Activated naive CD8-positive, alpha-beta T cell (primary cell): ENCODE measurements around the gene PDXK.
"Not testable (repeated sequence)": the region's sequence is repeated elsewhere in the genome, so short reads cannot be mapped to it uniquely, and the experiment has no call there.

Source experiments
- H3K27ac Mint-ChIP-seq: one replicate; pipeline ENCODE4 v1.8.0; 2021; ENCODE audit warnings: mixed read lengths
- H3K27me3 Mint-ChIP-seq: one replicate; pipeline ENCODE4 v1.8.0; 2021; ENCODE audit warnings: mixed read lengths
- H3K36me3 Mint-ChIP-seq: one replicate; pipeline ENCODE4 v1.8.0; 2021; ENCODE audit warnings: mixed read lengths
- H3K4me1 Mint-ChIP-seq: one replicate; pipeline ENCODE4 v1.8.0; 2021; ENCODE audit warnings: low read depth, mixed read lengths
- H3K4me3 Mint-ChIP-seq: one replicate; pipeline ENCODE4 v1.8.0; 2021; ENCODE audit warnings: mild to moderate bottlenecking, mixed read lengths
- H3K9me3 Mint-ChIP-seq: one replicate; pipeline ENCODE4 v1.8.0; 2021; ENCODE audit warnings: low read depth, mixed read lengths

The PDXK gene

DNA sequence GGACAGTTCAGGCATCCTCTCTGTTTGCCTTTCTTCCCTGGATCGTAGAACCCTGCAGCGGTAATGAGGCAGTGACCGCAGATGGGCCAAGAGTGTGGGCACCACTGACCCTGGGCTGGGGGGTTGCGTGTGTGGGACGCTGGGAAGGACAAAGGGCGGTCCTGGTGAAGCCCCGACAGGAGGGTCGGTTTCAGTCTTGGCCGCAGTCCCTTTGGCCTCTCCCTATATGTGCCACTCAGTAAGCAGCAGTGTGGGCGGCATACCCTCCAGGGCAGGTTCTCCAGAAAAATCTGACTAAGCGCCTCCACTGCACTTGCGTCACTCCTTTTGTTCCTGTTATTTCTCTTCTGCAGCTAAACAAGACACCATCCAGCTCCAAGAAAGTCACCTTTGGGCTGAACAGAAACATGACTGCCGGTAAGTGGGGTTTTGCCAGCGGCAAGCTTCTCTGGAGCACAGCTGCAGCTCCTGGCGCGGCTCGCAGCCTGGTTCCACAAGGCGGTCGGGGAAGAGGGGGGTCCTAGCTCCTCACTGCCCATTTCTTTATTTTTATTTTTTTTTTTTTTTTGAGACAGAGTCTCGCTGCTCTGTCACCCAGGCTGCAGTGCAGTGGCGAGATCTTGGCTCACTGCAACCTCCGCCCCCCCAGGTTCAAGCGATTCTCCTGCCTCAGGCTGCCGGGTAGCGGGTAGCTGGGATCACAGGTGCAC, 27.7 kb upstream of the PDXK start:
- Mint-ChIP-seq H3K27me3 (no peaks in the 10 kb centered on the region), H3K9me3 (no peaks in the 10 kb centered on the region), H3K4me3 (no peak overlapping the region), H3K27ac (no peak overlapping the region), H3K4me1 (no peaks in the 10 kb centered on the region), H3K36me3 (peaks cover 7% of the 10 kb centered on the region)

- H3K4me3 Mint-ChIP-seq: no peak overlapping the region
- H3K27ac Mint-ChIP-seq: no peak overlapping the region
- H3K36me3 Mint-ChIP-seq: peaks cover 8% of the 10 kb centered on the region
- H3K9me3 Mint-ChIP-seq: no peaks in the 10 kb centered on the region
- no peaks in the 10 kb centered on the region for H3K27me3 Mint-ChIP-seq
- peaks cover 1% of the 10 kb centered on the region for H3K4me1 Mint-ChIP-seq
These were observed 27.1 kb upstream of the PDXK start for GRCh38 chr21:43691801-43692200.

- no peak overlapping the region for H3K27ac Mint-ChIP-seq
- no peaks in the 10 kb centered on the region for H3K9me3 Mint-ChIP-seq
- no peak overlapping the region for H3K4me3 Mint-ChIP-seq
- H3K4me1 Mint-ChIP-seq: peaks cover 9% of the 10 kb centered on the region
- H3K36me3 Mint-ChIP-seq: peaks cover 11% of the 10 kb centered on the region
- no peaks in the 10 kb centered on the region for H3K27me3 Mint-ChIP-seq
These were observed 26.0 kb upstream of the PDXK start for GRCh38 chr21:43692949-43693348.

DNA sequence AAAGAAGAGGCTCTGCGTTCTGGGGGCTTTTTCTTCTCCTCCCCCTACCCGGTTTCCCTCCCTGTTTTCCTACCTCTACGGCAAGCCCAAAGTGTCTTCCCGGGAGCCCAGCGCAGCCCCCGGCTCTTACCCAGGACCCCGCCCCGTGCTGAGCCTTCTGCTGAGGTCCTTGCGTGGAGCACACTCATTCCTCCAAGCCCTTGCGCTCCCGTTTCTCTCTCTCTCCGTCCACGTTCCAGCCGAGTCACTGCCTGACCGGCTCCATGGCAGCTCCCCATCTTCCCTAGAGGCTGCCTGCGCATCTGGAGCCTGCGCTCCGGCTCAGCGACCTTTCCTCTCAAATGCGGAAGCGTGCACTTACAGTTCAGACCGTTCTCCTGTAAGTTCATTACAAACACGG, 24.9 kb upstream of the PDXK start:
- Mint-ChIP-seq H3K4me1 (peaks cover 11% of the 10 kb centered on the region), H3K4me3 (no peak overlapping the region), H3K27me3 (no peaks in the 10 kb centered on the region), H3K27ac (peak overlapping the region; percentile 61), H3K36me3 (peaks cover 13% of the 10 kb centered on the region), H3K9me3 (no peaks in the 10 kb centered on the region)

DNA sequence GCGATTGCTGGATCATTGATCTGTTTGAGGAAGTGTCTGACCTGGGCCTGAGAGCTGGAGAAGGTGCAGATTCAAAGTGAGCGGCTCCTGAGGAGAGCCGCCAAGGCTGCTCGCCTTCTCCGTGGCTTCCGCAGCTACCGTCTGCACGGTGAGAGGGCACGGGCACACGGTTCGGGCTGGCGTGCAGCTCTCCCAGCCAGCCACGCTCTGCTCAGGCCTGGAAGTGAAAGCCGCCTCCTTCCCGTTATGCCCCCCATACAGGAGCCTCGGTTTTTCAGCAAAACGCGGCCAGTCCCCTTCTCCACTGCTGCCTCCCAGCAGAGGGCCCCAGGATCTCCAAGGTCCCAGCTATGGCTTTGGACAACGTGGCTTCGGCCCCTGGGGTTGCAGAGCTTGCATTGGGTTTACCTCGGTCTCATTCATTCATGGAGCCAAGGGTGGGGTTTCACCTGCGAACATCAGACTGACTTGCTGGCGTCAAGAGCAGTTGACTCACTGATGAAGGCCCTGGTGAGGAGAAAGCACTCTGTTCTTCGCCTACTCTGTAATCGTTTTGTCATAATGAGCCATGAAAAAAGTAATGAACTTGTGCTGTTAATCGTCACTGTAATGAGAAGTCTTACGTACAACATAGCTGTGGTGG, 24.4 kb upstream of the PDXK start:
- Mint-ChIP-seq H3K4me3 (no peak overlapping the region), H3K27me3 (no peaks in the 10 kb centered on the region), H3K4me1 (peaks cover 11% of the 10 kb centered on the region), H3K36me3 (peaks cover 13% of the 10 kb centered on the region), H3K27ac (no peak overlapping the region), H3K9me3 (no peaks in the 10 kb centered on the region)

DNA sequence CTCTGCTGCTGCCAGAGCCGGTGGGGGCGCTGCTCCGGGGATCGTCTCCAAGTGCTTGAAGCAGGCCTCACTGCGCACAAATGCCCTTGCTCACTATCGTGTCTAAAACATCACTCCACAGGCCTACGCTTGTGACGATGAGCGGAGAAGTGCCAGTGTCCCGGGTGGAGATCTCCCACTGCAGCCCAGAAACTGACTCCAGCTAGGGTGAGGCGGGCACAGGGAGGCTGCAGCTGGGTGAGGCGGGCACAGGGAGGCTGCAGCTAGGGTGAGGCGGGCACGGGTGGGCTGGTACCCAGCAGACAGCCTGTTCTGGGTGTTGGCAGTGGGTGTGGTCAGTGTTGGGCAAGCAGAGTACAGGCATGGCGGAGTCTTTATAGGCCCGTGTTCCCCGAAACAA, 22.7 kb upstream of the PDXK start:
- Mint-ChIP-seq H3K9me3 (no peaks in the 10 kb centered on the region), H3K4me1 (peaks cover 11% of the 10 kb centered on the region), H3K36me3 (peaks cover 13% of the 10 kb centered on the region), H3K27me3 (no peaks in the 10 kb centered on the region), H3K4me3 (no peak overlapping the region), H3K27ac (no peak overlapping the region)

DNA sequence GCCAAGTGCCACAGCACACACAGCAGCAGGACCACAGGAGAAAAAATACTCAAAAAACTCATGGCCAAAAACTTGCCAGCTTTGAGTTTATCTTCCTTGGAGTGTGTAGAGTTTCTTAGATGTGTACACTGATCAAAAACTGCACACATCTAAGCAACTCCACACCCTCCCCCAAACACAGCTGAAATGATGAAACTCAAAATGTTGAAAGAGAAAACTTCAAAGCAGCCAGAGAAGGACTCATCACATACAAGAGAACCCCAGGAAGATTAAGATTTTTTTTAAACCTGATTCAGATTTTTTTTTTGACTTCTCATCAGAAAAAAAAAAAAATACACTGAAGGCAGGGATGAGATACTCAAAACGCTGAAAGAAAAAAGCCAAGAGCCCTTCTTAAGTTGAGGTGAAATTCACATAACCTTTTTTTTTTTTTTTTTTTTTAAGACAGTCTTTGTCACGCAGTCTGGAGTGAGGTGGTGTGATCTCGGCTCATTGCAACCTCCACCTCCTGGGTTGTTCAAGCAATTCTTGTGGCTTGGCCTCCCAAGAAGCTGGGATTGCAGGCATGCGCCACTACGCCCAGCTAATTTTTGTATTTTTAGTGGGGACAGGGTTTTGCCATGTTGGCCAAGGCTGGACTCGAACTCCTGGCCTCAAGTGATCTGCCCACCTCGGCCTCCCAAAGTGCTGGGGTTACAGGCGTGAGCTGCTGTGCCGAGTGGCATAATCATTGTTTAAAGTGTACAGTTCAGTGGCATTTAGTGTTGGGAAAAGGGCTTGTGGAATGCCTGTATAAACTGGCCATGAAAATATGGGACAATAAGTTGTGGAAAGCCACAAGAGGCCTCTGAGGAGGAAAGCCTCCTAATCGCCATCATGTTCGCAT, 20.9 kb upstream of the PDXK start:
- H3K36me3 Mint-ChIP-seq: peaks cover 12% of the 10 kb centered on the region
- H3K27ac Mint-ChIP-seq: no peak overlapping the region
- no peaks in the 10 kb centered on the region for H3K9me3 Mint-ChIP-seq
- H3K27me3 Mint-ChIP-seq: no peaks in the 10 kb centered on the region
- H3K4me1 Mint-ChIP-seq: peaks cover 18% of the 10 kb centered on the region
- H3K4me3 Mint-ChIP-seq: no peak overlapping the region

DNA sequence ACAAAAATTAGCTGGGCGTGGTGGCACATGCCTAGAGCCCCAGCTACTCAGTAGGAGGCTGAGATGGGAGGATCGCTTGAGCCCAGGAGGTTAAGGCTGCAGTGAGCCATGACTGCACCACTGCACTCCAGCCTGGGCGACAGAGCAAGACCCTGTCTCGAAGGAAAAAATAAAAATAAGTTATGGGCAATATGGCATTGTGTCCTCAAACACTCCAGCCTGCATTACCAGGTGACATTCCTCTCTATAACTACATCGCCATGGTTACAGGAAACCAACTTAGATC, 19.5 kb upstream of the PDXK start:
- not testable (repeated sequence) for H3K9me3 Mint-ChIP-seq

DNA sequence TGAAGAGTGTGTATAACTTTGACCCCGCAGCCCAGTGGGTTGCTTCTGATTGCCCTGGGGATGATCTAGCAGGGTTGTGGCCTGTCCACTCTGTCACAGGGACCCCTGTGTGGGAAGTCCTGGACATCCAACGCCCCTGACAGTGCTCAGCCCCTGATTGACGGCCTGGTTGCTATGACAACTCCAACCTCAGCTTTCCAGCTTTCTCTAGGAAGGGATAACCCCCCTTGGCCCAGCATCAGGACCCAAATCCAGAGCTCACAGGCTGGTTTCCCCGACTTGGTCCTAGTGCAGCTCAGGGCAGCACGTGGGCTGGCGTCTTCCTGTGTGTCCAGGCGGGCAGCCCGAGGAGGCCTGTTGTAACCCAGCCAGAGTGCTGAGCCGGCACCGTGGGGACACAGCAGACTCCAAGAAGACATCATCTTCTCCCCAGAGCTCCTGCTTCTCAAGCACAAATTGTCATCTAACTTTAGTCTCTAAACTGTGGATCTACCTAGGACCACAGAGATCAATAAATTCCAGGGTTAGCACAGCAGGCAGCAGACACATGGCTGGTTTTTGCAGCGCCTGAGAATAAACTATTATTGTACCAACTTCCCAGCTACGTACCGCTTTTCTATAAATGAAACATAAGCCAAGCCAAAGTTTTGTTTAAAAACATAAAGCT, 18.9 kb upstream of the PDXK start:
- H3K27me3 Mint-ChIP-seq: no peaks in the 10 kb centered on the region
- H3K4me3 Mint-ChIP-seq: no peak overlapping the region
- H3K27ac Mint-ChIP-seq: no peak overlapping the region
- peaks cover 10% of the 10 kb centered on the region for H3K36me3 Mint-ChIP-seq
- peaks cover 19% of the 10 kb centered on the region for H3K4me1 Mint-ChIP-seq
- H3K9me3 Mint-ChIP-seq: no peaks in the 10 kb centered on the region

More for the DNA sequence above, 19.5 kb upstream of the PDXK start:
- H3K4me1 Mint-ChIP-seq: peaks cover 19% of the 10 kb centered on the region
- not testable (repeated sequence) for H3K27me3 Mint-ChIP-seq, H3K27ac Mint-ChIP-seq, H3K4me3 Mint-ChIP-seq, H3K36me3 Mint-ChIP-seq

DNA sequence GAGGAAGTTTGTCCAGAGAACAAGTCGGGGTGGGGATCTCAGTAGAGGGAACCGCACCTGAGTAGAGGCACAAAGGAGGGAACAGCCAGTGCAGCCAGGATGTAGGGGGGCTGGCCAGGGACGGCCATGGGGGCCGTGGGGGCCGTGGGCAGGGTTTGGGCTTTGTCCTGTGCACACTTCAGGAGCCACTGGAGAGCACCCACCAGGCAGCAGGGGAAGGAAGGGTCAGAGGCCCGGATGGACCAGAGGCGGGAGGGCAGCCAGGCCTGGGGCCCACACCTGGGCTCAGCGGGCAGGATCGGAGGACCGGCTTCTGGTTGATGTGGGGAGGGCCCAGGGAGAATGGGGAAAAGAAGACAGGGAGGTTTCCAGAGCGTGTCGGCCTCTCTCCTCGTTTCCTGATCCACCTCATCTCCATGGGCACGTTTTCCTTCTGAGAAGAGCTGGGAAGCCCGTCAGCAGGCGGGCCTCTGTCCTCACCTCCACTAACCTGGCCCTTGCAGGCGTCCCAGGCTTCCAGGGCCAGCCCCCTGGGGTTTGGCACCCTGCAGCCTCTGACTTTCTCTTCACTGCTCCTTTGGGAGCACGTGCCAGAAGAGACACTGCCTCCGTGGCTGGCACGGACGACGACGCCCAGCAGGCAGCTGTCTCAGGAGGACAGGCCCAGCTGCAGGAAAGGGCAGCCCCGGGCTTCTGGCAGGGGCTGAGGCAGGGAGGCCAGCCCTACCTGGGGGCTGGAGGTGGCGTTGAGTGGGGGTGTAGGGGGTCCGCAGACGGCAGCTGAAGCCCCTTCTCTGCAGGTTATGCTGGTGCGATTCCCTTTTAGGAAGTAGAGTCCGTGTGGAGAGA, 16.8 kb upstream of the PDXK start:
- Mint-ChIP-seq H3K4me3 (no peak overlapping the region), H3K36me3 (peaks cover 7% of the 10 kb centered on the region), H3K4me1 (peaks cover 16% of the 10 kb centered on the region), H3K27ac (no peak overlapping the region), H3K9me3 (no peaks in the 10 kb centered on the region), H3K27me3 (no peaks in the 10 kb centered on the region)

DNA sequence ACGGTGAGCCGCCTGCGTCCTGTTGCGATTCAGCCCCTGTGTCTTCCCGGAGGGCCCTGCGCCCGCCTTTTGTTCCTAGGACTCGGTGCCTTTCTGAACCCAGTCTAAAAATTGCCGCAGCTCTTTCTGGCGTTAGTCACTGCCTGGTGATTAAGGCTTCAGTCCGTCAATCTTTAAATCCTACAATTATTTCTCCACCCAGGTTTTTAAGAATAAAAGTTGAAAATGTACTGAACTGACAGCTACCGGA, 16.2 kb upstream of the PDXK start:
- H3K27ac Mint-ChIP-seq: no peak overlapping the region
- H3K4me1 Mint-ChIP-seq: peaks cover 12% of the 10 kb centered on the region

GRCh38 chr21:43703035-43703880, 15.7 kb upstream of the PDXK start:
- peaks cover 3% of the 10 kb centered on the region for H3K36me3 Mint-ChIP-seq
- no peak overlapping the region for H3K27ac Mint-ChIP-seq
- peak overlapping the region; percentile 73 for H3K4me3 Mint-ChIP-seq
- H3K27me3 Mint-ChIP-seq: no peaks in the 10 kb centered on the region
- H3K4me1 Mint-ChIP-seq: peaks cover 10% of the 10 kb centered on the region
- no peaks in the 10 kb centered on the region for H3K9me3 Mint-ChIP-seq

More for the DNA sequence above, 16.2 kb upstream of the PDXK start:
- Mint-ChIP-seq H3K4me3 (peak overlapping the region; percentile 73), H3K27me3 (no peaks in the 10 kb centered on the region), H3K36me3 (peaks cover 4% of the 10 kb centered on the region), H3K9me3 (no peaks in the 10 kb centered on the region)

DNA sequence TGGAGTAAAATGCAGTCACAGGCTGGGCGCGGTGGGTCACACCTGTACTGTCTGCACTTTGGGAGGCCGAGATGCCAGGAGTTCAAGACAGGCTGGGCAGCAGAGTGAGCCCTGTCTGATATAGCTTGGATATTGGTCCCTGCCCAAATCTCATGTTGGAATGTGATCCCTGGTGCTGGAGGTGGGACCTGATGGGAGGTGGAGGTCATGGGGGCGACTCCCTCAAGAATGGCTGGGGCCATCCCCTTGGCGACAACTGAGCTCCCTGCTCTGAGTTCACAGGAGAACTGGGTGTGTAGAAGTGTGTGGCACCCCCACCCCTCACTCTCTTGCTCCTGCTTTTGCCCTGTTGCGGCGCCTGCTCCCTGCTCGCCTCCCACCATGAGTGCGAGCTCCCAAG, 11.5 kb upstream of the PDXK start:
- H3K27me3 Mint-ChIP-seq: no peaks in the 10 kb centered on the region
- no peak overlapping the region for H3K4me3 Mint-ChIP-seq
- no peaks in the 10 kb centered on the region for H3K9me3 Mint-ChIP-seq

More for the DNA sequence above, 11.5 kb upstream of the PDXK start:
- no peak overlapping the region for H3K27ac Mint-ChIP-seq
- H3K36me3 Mint-ChIP-seq: no peaks in the 10 kb centered on the region
- peaks cover 6% of the 10 kb centered on the region for H3K4me1 Mint-ChIP-seq
